Measurements from ENCODE around the gene KRT31. TPM values are rescaled to one million over a fixed set of nuclear protein-coding genes. Genes with fewer than 3 reads are reported as not detected.

KRT31 gene
- total RNA-seq, 2 donors from 2014 or later = not detected

DNA sequence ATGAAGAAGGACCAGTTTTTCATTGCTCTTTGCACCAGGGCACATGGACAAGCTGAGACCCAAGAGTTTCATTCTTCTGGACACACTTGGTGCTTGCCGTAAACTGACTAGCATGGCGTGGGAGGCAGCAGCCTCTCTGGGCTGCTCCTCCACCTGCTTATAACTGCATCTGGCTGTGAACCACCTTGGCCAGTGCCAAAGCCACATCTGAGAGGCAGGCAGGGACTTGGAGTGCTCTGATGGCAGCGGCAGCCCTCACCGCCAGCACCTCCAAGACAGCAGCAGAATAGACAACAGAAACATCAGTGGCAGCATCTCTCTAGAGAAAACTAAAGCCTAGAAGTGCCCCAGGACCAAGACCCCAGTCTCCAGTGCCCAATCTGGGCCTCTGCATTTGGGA lies 22.3 kb upstream of the KRT31 start:
- Histone ChIP-seq H3K4me3 (ENCODE audit: low read length) (no peak overlapping the region), H3K27me3 (ENCODE audit: control insufficient read depth, insufficient read depth, low read length, poor library complexity, severe bottlenecking) (peaks cover 8% of the 10 kb centered on the region), H3K4me1 (ENCODE audit: control insufficient read depth, insufficient read depth, low read length) (no peaks in the 10 kb centered on the region), H3K9ac (ENCODE audit: extremely low read depth, low read length, poor library complexity, severe bottlenecking) (no peak overlapping the region), H3K9me3 (ENCODE audit: control insufficient read depth, low read length) (no peaks in the 10 kb centered on the region), H3K36me3 (ENCODE audit: control insufficient read depth, insufficient read depth, low read length) (no peaks in the 10 kb centered on the region), H3K27ac (ENCODE audit: low read depth, low read length) (no peak overlapping the region)
- no peaks in the 10 kb centered on the region for H3K4me1 Mint-ChIP-seq
- no peak overlapping the region for H3K4me3 Mint-ChIP-seq
- H3K9me3 Mint-ChIP-seq = no peaks in the 10 kb centered on the region
- TF ChIP-seq, protein P1, sequence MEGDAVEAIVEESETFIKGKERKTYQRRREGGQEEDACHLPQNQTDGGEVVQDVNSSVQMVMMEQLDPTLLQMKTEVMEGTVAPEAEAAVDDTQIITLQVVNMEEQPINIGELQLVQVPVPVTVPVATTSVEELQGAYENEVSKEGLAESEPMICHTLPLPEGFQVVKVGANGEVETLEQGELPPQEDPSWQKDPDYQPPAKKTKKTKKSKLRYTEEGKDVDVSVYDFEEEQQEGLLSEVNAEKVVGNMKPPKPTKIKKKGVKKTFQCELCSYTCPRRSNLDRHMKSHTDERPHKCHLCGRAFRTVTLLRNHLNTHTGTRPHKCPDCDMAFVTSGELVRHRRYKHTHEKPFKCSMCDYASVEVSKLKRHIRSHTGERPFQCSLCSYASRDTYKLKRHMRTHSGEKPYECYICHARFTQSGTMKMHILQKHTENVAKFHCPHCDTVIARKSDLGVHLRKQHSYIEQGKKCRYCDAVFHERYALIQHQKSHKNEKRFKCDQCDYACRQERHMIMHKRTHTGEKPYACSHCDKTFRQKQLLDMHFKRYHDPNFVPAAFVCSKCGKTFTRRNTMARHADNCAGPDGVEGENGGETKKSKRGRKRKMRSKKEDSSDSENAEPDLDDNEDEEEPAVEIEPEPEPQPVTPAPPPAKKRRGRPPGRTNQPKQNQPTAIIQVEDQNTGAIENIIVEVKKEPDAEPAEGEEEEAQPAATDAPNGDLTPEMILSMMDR (conservative IDR thresholded peaks at IDR 0.05) = no peak
- H3K27ac Mint-ChIP-seq = no peak overlapping the region
- H3K36me3 Mint-ChIP-seq (ENCODE audit: low read depth) = no peaks in the 10 kb centered on the region
- peaks cover 6% of the 10 kb centered on the region for H3K27me3 Mint-ChIP-seq (ENCODE audit: insufficient read depth)
- DNase-seq = no peak
- WGBS, 2 experiments (ENCODE audit: insufficient coverage in 1 of 2, insufficient read length in 1 of 2) = 90 to 92% methylated on average over 4 of the region's 4 CpGs

- peaks cover 5% of the 10 kb centered on the region for H3K27me3 Mint-ChIP-seq (ENCODE audit: insufficient read depth)
- no peak for DNase-seq
- no peaks in the 10 kb centered on the region for H3K36me3 Mint-ChIP-seq (ENCODE audit: low read depth)
- H3K4me3 Mint-ChIP-seq = no peak overlapping the region
- WGBS, 2 experiments (ENCODE audit: insufficient coverage in 1 of 2, insufficient read length in 1 of 2) = 93 to 98% methylated on average over 5 to 7 of the region's 7 CpGs
- peaks cover under 1% of the 10 kb centered on the region for H3K4me1 Mint-ChIP-seq
- no peaks in the 10 kb centered on the region for H3K9me3 Mint-ChIP-seq
- Histone ChIP-seq H3K36me3 (ENCODE audit: control insufficient read depth, insufficient read depth, low read length) (no peaks in the 10 kb centered on the region), H3K27ac (ENCODE audit: low read depth, low read length) (no peak overlapping the region), H3K27me3 (ENCODE audit: control insufficient read depth, insufficient read depth, low read length, poor library complexity, severe bottlenecking) (peaks cover 8% of the 10 kb centered on the region), H3K4me3 (ENCODE audit: low read length) (no peak overlapping the region), H3K4me1 (ENCODE audit: control insufficient read depth, insufficient read depth, low read length) (no peaks in the 10 kb centered on the region), H3K9me3 (ENCODE audit: control insufficient read depth, low read length) (no peaks in the 10 kb centered on the region), H3K9ac (ENCODE audit: extremely low read depth, low read length, poor library complexity, severe bottlenecking) (no peak overlapping the region)
- TF ChIP-seq, protein P1 (conservative IDR thresholded peaks at IDR 0.05) = no peak
- H3K27ac Mint-ChIP-seq = no peak overlapping the region
Observed at GRCh38 chr17:41418116-41418860, 20.9 kb upstream of the KRT31 start.

DNA sequence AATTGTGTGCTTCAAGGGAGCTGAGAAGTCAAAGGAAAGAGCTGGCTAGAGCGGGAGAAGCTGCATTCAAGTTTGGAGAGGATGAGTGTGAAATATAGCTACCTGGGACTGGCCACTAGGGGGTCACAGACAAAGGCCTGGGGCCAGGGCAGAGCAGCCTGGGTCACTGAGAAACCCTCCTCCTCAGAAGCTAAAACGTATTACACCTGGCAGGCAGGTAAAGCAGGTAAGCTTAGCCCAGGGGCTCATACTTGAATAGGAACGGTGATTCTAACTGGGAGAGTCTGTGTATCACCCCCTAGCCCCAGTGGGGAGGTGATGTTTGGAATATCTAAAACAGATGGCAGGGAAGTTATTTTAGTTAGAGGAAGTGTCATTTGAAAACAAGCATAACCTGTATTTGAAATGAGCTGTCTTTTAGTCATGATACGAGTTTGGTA lies 20.2 kb upstream of the KRT31 start:
- Histone ChIP-seq H3K36me3 (ENCODE audit: control insufficient read depth, insufficient read depth, low read length) (no peaks in the 10 kb centered on the region), H3K4me1 (ENCODE audit: control insufficient read depth, insufficient read depth, low read length) (no peaks in the 10 kb centered on the region), H3K27ac (ENCODE audit: low read depth, low read length) (no peak overlapping the region), H3K27me3 (ENCODE audit: control insufficient read depth, insufficient read depth, low read length, poor library complexity, severe bottlenecking) (peaks cover 8% of the 10 kb centered on the region), H3K9me3 (ENCODE audit: control insufficient read depth, low read length) (no peaks in the 10 kb centered on the region), H3K4me3 (ENCODE audit: low read length) (no peak overlapping the region), H3K9ac (ENCODE audit: extremely low read depth, low read length, poor library complexity, severe bottlenecking) (no peak overlapping the region)
- Mint-ChIP-seq H3K9me3 (no peaks in the 10 kb centered on the region), H3K4me1 (peaks cover 5% of the 10 kb centered on the region), H3K27me3 (ENCODE audit: insufficient read depth) (peaks cover 5% of the 10 kb centered on the region), H3K27ac (no peak overlapping the region), H3K36me3 (ENCODE audit: low read depth) (no peaks in the 10 kb centered on the region), H3K4me3 (no peak overlapping the region)
- TF ChIP-seq, protein P1 (conservative IDR thresholded peaks at IDR 0.05) = peak; percentile 91
- 48 to 76% methylated on average over 2 to 4 of the region's 4 CpGs for WGBS, 2 experiments (ENCODE audit: insufficient coverage in 1 of 2, insufficient read length in 1 of 2)
- DNase-seq = peak; percentile 90

Measured in endodermal cell (in vitro differentiated cells).